GM12865 (cell line): ENCODE results near the gene GPC5.

Experiments used
- DNase-seq: peaks from one replicate; pipeline ENCODE4 v3.0.0; 2010; ENCODE audit warnings: low read depth
- H3K4me3 ChIP-seq: 2 replicates; pipeline ENCODE4 v1.5.1; 2011; ENCODE audit warnings: mild to moderate bottlenecking, low read depth, low read length, control low read depth
- TF ChIP-seq, protein P1 (sequence below): IDR thresholded peaks from 2 replicates; pipeline ENCODE4 v1.5.1; 2011; ENCODE audit warnings: low read length, control low read depth, low read depth, inconsistent platforms; ENCODE audit not compliant: insufficient read depth; ENCODE audit errors: missing control alignments

The GPC5 gene

DNA sequence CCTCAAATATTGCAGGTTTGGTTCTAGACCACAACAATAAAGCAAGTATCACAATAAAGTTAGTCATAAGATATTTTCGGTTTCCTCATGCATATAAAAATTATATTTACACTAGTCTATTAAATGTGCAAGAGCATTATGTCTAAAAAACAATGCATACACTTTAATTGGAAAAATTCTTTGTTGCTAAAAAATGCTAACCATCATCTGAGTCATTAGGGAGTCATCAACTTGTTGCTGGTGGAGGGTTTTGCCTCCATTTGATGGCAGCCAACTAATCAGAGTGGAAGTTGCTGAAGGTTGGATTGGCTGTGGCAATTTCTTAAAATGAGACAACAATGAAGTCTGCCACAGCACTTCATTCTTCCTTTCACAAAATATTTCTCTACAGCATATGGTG lies 1405.9 kb downstream of the GPC5 start:
- no peak for DNase-seq
- TF ChIP-seq, protein P1, sequence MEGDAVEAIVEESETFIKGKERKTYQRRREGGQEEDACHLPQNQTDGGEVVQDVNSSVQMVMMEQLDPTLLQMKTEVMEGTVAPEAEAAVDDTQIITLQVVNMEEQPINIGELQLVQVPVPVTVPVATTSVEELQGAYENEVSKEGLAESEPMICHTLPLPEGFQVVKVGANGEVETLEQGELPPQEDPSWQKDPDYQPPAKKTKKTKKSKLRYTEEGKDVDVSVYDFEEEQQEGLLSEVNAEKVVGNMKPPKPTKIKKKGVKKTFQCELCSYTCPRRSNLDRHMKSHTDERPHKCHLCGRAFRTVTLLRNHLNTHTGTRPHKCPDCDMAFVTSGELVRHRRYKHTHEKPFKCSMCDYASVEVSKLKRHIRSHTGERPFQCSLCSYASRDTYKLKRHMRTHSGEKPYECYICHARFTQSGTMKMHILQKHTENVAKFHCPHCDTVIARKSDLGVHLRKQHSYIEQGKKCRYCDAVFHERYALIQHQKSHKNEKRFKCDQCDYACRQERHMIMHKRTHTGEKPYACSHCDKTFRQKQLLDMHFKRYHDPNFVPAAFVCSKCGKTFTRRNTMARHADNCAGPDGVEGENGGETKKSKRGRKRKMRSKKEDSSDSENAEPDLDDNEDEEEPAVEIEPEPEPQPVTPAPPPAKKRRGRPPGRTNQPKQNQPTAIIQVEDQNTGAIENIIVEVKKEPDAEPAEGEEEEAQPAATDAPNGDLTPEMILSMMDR = no peak
- H3K4me3 ChIP-seq = no peak overlapping the region

GRCh38 chr13:92804926-92805325 lies 1406.5 kb downstream of the GPC5 start:
- no peak for DNase-seq
- no peak overlapping the region for H3K4me3 ChIP-seq
- TF ChIP-seq, protein P1 = no peak

DNA sequence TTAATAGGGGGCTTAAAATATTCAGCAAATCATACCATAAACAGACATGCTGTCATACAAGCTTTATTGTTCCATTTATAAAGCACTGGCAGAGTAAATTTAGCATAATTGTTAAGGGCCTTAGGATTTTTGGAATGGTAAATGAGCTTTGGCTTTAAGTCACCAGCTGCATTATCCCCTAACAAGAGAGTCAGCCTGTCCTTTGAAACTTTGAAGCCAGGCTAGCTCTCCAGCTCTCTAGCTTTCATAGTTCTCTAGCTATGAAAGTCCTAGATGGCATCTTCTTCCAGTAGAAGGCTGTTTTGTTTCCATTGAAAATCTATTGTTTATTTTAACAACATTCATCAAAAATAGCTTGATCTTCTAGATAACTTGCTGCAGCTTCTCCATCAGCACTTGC lies 1407.3 kb downstream of the GPC5 start:
- no peak for DNase-seq
- TF ChIP-seq, protein P1 = no peak
- peak overlapping the region; percentile 49 for H3K4me3 ChIP-seq

GRCh38 chr13:92806215-92806614 lies 1407.8 kb downstream of the GPC5 start:
- TF ChIP-seq, protein P1 = no peak
- peak; percentile 21 for DNase-seq
- peak overlapping the region; percentile 49 for H3K4me3 ChIP-seq

DNA sequence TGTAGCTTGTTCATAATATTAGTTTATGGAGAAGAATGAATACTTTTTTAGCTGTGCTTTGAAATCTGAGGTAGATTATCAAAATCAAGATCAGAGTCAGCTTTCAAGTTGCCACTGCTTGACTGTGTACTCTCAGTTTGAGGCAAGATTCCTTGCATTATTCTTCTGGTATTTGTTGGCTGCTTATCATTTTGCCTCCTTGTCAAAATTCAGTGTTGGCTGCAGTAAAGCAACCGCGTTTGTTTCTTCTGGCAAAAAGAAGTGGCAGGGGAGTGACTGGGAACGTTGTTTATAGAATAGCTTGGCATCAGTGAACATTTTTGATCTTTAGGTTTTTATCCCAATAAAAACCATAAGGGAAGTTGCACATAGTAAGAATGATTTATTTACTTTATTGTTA lies 1408.9 kb downstream of the GPC5 start:
- H3K4me3 ChIP-seq = no peak overlapping the region
- DNase-seq = no peak
- TF ChIP-seq, protein P1 = no peak

DNA sequence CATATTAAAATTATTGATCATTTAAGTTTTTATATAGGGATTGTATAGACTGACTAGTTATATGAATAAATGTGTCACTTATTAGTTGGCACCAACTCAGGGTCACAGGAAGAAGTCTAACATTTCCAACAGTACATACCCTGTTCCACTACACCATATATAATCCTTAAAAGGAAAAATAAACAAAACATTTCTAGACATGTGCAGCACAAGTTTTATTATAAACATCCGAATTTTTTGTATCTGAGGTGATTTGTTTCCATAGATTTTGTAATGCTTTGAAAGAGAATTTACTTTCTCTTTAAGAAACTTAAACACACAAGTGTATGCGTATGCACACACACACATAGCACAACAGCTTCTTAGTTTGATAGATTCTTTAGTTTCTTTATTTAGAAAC lies 1409.5 kb downstream of the GPC5 start:
- H3K4me3 ChIP-seq = no peak overlapping the region
- TF ChIP-seq, protein P1 = no peak
- no peak for DNase-seq

GRCh38 chr13:92821324-92821723 lies 1422.9 kb downstream of the GPC5 start:
- no peak overlapping the region for H3K4me3 ChIP-seq
- DNase-seq = no peak
- TF ChIP-seq, protein P1 = no peak
